Thoracic aorta (tissue), 2 donors: ENCODE measurements around the gene NUDT3. TPM values are rescaled to one million over a fixed set of nuclear protein-coding genes. Genes with fewer than 3 reads are reported as not detected.

ENCODE experiments used
- ATAC-seq: fragments of 150-250 bp; one replicate; pipeline ENCODE4 v1.8.0; 2017; ENCODE audit warnings: low read depth; ENCODE audit not compliant: insufficient number of reproducible peaks, low FRiP score
- DNase-seq: peaks from one replicate; pipeline ENCODE4 v3.0.0-alpha.2; 2020; ENCODE audit warnings: low spot score
- H3K27ac ChIP-seq, 2 donors: fragments of 200-600 bp; sonication (generic); 1 replicate in 1 of 2; 2 replicates in 1 of 2; pipeline ENCODE4 v1.5.1; 2016; ENCODE audit warnings: mild to moderate bottlenecking in 2 of 2, moderate library complexity in 2 of 2
- H3K27me3 ChIP-seq: fragments of 200-600 bp; sonication (generic); replicated peaks from 2 replicates; pipeline ENCODE4 v1.6.0; 2016; ENCODE audit warnings: mild to moderate bottlenecking; ENCODE audit not compliant: insufficient read depth
- H3K36me3 ChIP-seq: fragments of 200-600 bp; sonication (generic); one replicate; pipeline ENCODE4 v1.5.1; 2016
- H3K4me1 ChIP-seq, 2 donors: fragments of 200-600 bp; sonication (generic); 1 replicate in 1 of 2; 2 replicates in 1 of 2; pipeline versions ENCODE4 v1.5.1 to v1.6.0; 2016; ENCODE audit warnings: low read depth in 2 of 2, mild to moderate bottlenecking in 1 of 2; ENCODE audit not compliant: control insufficient read depth in 1 of 2
- H3K4me3 ChIP-seq: fragments of 200-600 bp; sonication (generic); 2 replicates; pipeline ENCODE4 v1.5.1; 2016; ENCODE audit warnings: mild to moderate bottlenecking
- H3K9me3 ChIP-seq: fragments of 200-600 bp; sonication (generic); 2 replicates; pipeline ENCODE4 v1.5.1; 2016
- total RNA-seq, 2 donors: library from RNA; depleted of rRNA; stranded (reverse); fragments of >200 nt; gene quantifications; one replicate each; pipeline versions ENCODE4 v1.1.0 to v1.2.3, GENCODE V29; 2016
- TF ChIP-seq, protein P1 (sequence below): fragments of 200-600 bp; sonication (generic); IDR thresholded peaks from one replicate; pipeline ENCODE4 v1.5.1; 2019; ENCODE audit warnings: antibody characterized with exemption

NUDT3 gene
- total RNA-seq, 2 donors from 2014 or later = 34.8 to 46.8 TPM

DNA sequence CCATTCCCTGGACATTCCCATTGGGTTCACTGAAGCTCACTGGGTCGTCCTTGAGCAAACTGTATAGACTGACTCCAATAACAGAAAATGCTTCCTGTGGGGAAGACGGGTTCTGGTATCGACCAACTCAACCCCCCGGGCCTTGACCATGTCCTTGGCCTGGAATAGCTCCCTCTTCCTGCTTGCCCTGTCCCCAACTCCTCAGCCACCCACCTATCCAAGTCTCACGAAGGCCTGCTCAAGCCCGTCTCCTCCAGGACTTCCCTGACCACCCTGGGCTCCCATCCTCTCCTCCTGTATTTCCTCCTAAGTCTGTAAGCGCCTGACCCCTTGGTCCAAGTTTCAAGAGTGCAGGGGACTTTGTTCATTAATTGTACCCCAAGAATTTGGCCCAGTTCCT, 158.6 kb downstream of the NUDT3 start:
- Histone ChIP-seq H3K4me1 (peaks cover 5 to 19% of the 10 kb centered on the region in 2 donors), H3K27ac (peak overlapping the region in 1 of 2 donors; percentile 19), H3K4me3 (no peak overlapping the region), H3K9me3 (no peaks in the 10 kb centered on the region), H3K27me3 (no peaks in the 10 kb centered on the region), H3K36me3 (no peaks in the 10 kb centered on the region)
- TF ChIP-seq, protein P1, sequence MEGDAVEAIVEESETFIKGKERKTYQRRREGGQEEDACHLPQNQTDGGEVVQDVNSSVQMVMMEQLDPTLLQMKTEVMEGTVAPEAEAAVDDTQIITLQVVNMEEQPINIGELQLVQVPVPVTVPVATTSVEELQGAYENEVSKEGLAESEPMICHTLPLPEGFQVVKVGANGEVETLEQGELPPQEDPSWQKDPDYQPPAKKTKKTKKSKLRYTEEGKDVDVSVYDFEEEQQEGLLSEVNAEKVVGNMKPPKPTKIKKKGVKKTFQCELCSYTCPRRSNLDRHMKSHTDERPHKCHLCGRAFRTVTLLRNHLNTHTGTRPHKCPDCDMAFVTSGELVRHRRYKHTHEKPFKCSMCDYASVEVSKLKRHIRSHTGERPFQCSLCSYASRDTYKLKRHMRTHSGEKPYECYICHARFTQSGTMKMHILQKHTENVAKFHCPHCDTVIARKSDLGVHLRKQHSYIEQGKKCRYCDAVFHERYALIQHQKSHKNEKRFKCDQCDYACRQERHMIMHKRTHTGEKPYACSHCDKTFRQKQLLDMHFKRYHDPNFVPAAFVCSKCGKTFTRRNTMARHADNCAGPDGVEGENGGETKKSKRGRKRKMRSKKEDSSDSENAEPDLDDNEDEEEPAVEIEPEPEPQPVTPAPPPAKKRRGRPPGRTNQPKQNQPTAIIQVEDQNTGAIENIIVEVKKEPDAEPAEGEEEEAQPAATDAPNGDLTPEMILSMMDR = no peak
- ATAC-seq (no peak), DNase-seq (no peak)

DNA sequence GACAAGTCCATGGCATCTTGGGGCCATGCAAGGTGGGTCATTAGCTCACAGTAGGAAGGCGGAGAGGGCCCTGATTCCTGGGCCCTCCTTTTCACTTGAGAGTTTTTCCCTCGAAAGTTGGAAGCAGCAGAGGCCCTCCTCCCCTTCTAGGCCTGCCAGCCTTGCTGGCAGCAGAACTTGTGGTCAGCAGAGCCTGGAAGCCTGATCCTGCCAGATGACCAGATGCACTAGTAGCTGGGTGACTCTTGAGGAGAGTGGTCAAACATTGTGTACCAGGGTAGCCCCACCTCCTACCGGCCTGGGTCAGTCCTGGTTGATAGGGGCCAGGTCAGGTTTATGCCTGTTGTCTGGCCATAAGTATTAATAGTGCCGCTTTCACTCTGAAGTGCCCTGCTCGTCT, 159.6 kb downstream of the NUDT3 start:
- H3K27me3 ChIP-seq = no peaks in the 10 kb centered on the region
- DNase-seq (no peak), ATAC-seq (no peak)
- H3K9me3 ChIP-seq = no peaks in the 10 kb centered on the region
- TF ChIP-seq, protein P1 = no peak
- H3K4me1 ChIP-seq = peaks cover 5 to 13% of the 10 kb centered on the region in 2 donors
- peak overlapping the region in 1 of 2 donors; percentile 19 for H3K27ac ChIP-seq
- H3K4me3 ChIP-seq = no peak overlapping the region
- H3K36me3 ChIP-seq = no peaks in the 10 kb centered on the region

GRCh38 chr6:34231566-34232336, 160.7 kb downstream of the NUDT3 start:
- no peak for DNase-seq
- H3K27me3 ChIP-seq = no peaks in the 10 kb centered on the region

GRCh38 chr6:34230653-34231371, 161.7 kb downstream of the NUDT3 start:
- no peak overlapping the region for H3K4me3 ChIP-seq
- H3K27ac ChIP-seq = no peak overlapping the region
- no peaks in the 10 kb centered on the region for H3K36me3 ChIP-seq
- TF ChIP-seq, protein P1 = no peak
- ATAC-seq = no peak
- no peaks in the 10 kb centered on the region for H3K27me3 ChIP-seq
- no peak for DNase-seq
- no peaks in the 10 kb centered on the region for H3K9me3 ChIP-seq
- H3K4me1 ChIP-seq = peaks cover 0 to 2% of the 10 kb centered on the region in 2 donors

More at GRCh38 chr6:34231566-34232336, 160.7 kb downstream of the NUDT3 start:
- no peak for ATAC-seq
- no peaks in the 10 kb centered on the region for H3K36me3 ChIP-seq
- no peak overlapping the region for H3K27ac ChIP-seq
- no peaks in the 10 kb centered on the region for H3K9me3 ChIP-seq
- H3K4me1 ChIP-seq = peaks cover 5 to 10% of the 10 kb centered on the region in 2 donors
- H3K4me3 ChIP-seq = no peak overlapping the region
- TF ChIP-seq, protein P1 = no peak

DNA sequence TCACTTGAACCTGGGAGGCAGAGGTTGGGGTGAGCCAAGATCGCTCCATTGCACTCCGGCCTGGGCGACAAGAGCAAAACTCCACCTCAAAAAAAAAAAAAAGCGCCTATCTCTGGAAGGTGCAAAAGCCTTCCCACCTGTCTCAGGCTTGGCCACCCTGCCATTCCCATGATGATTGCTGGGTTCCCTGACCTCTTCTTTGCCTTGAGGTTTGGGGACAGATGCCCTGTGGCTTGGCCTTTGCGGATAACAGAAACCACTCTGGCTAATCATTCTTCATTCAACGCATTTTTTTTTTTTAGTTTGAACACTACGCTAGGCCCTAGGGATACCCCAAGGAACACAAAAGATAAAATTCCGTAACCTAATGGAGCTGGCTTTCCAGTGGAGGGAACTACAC, 162.6 kb downstream of the NUDT3 start:
- no peak for DNase-seq
- TF ChIP-seq, protein P1 = no peak

More for the DNA sequence above, 162.6 kb downstream of the NUDT3 start:
- Histone ChIP-seq H3K4me3 (no peak overlapping the region), H3K27ac (no peak overlapping the region), H3K36me3 (no peaks in the 10 kb centered on the region), H3K27me3 (no peaks in the 10 kb centered on the region), H3K9me3 (no peaks in the 10 kb centered on the region), H3K4me1 (no peaks in the 10 kb centered on the region)
- no peak for ATAC-seq
